K562 (cell line): ENCODE data around the gene LMNB1. TPM values are rescaled to one million over a fixed set of nuclear protein-coding genes. Genes with fewer than 3 reads are reported as not detected.

Experiments used
- ATF3 ChIP-seq, 2 experiments: fragments of 450-650 bp in 1 of 2; sonication (generic) in 1 of 2; formaldehyde crosslinking in 1 of 2; IDR thresholded peaks in 1 of 2; conservative IDR thresholded peaks in 1 of 2; 2 replicates each; pipeline versions ENCODE4 v1.6.1 to v1.8.1; 2016 to 2023; ENCODE audit warnings: mild to moderate bottlenecking in 2 of 2, moderate library complexity in 2 of 2, inconsistent platforms in 1 of 2, missing genetic modification reagents in 1 of 2
- BCLAF1 ChIP-seq, 2 experiments: fragments of 450-650 bp in 1 of 2; IDR thresholded peaks; 2 replicates each; pipeline ENCODE4 v1.6.1; 2011 to 2017; ENCODE audit warnings: low read depth in 2 of 2, antibody characterized with exemption in 1 of 2, borderline replicate concordance in 1 of 2, low read length in 1 of 2, mild to moderate bottlenecking in 1 of 2, mixed read lengths in 1 of 2; ENCODE audit not compliant: control insufficient read depth in 1 of 2
- FOXA1 ChIP-seq: fragments of 450-650 bp; IDR thresholded peaks from 2 replicates; pipeline ENCODE4 v1.6.1; 2016; ENCODE audit warnings: mild to moderate bottlenecking, borderline replicate concordance
- GATAD2B ChIP-seq: fragments of 450-650 bp; IDR thresholded peaks from 2 replicates; pipeline ENCODE4 v1.6.1; 2017; ENCODE audit warnings: mild to moderate bottlenecking, borderline replicate concordance
- GTF2F1 ChIP-seq: IDR thresholded peaks from 2 replicates; pipeline ENCODE4 v1.6.1; 2011; ENCODE audit warnings: low read depth, low read length, improper control_type of control experiment
- IFI16 ChIP-seq: fragments of 250-450 bp; sonication (Bioruptor Pico); IDR thresholded peaks from 2 replicates; pipeline ENCODE4 v2.1.2; 2022; ENCODE audit warnings: mild to moderate bottlenecking, inconsistent platforms
- JUNB ChIP-seq: fragments of 450-650 bp; formaldehyde crosslinking; conservative IDR thresholded peaks from 2 replicates; pipeline ENCODE4 v1.4.0; 2020; ENCODE audit warnings: mild to moderate bottlenecking
- MCM3 ChIP-seq: fragments of 450-650 bp; IDR thresholded peaks from 2 replicates; pipeline ENCODE4 v1.6.1; 2016
- NR2F6 ChIP-seq: fragments of 450-650 bp; formaldehyde crosslinking; IDR thresholded peaks from 2 replicates; pipeline ENCODE4 v1.4.0; 2020; ENCODE audit warnings: mild to moderate bottlenecking
- RBM22 ChIP-seq: fragments of 200-400 bp; formaldehyde crosslinking; IDR thresholded peaks from 2 replicates; pipeline ENCODE4 v1.6.1; 2018; ENCODE audit warnings: low read length, low read depth; ENCODE audit not compliant: poor library complexity, severe bottlenecking
- SRSF1 ChIP-seq: fragments of 200-400 bp; formaldehyde crosslinking; IDR thresholded peaks from 2 replicates; pipeline ENCODE4 v1.6.1; 2017; ENCODE audit warnings: mild to moderate bottlenecking, low read depth, low read length, moderate library complexity
- TRIM28 ChIP-seq: fragments of 450-650 bp; IDR thresholded peaks from 2 replicates; pipeline ENCODE4 v1.6.1; 2017
- ZNF174 ChIP-seq: fragments of 250-450 bp; sonication (Bioruptor Pico); IDR thresholded peaks from 2 replicates; pipeline ENCODE4 v1.4.0; 2020; ENCODE audit warnings: mild to moderate bottlenecking
- ZNF197 ChIP-seq: fragments of 200-800 bp; sonication (Bioruptor generic); IDR thresholded peaks from 2 replicates; pipeline ENCODE4 v1.6.1; 2016; ENCODE audit warnings: low read depth, missing genetic modification characterization, missing compliant biosample characterization
- ZNF764 ChIP-seq: fragments of 250-450 bp; sonication (Bioruptor Pico); IDR thresholded peaks from 2 replicates; pipeline ENCODE4 v1.4.0; 2020; ENCODE audit warnings: low read depth, mild to moderate bottlenecking, moderate library complexity
- ZNF830 ChIP-seq: fragments of 250-450 bp; sonication (Bioruptor Pico); IDR thresholded peaks from 2 replicates; pipeline ENCODE4 v1.5.0; 2021; ENCODE audit warnings: mild to moderate bottlenecking
- polyA plus RNA-seq, 8 experiments: library from polyadenylated mRNA; depleted of rRNA in 4 of 8; stranded (reverse) in 5 of 8; unstranded in 3 of 8; fragments of >200 nt; fragmentation: Nextera tagmentation in 2 of 8; fragmentation: Illumina TruSeq in 1 of 8; extraction: Ambion mirVana in 2 of 8; extraction: Trizol in 1 of 8; gene quantifications; 2 replicates each; pipeline versions ENCODE4 v1.2.1 to v1.2.3, GENCODE V29; 2011 to 2014; ENCODE audit warnings: inconsistent platforms in 1 of 8, missing spikeins in 1 of 8
- total RNA-seq, 7 experiments: library from RNA; depleted of rRNA in 6 of 7; stranded (reverse); fragments of >200 nt in 6 of 7; fragmentation: Illumina TruSeq in 2 of 7; extraction: Trizol in 2 of 7; gene quantifications; 2 replicates each; pipeline versions ENCODE4 v1.2.1 to v1.2.3, GENCODE V29; 2011 to 2021; ENCODE audit warnings: low replicate concordance in 1 of 7
- TF ChIP-seq, protein P1 (sequence below): fragments of 450-650 bp; IDR thresholded peaks from 2 replicates; pipeline ENCODE4 v1.6.1; 2017; ENCODE audit warnings: antibody characterized with exemption, mild to moderate bottlenecking
- TF ChIP-seq, protein P2 (sequence below): sonication (generic); IDR thresholded peaks from 2 replicates; pipeline ENCODE4 v1.6.1; 2016

LMNB1 gene
- total and polyA plus RNA-seq, 9 of the 15 experiments (the other 6 are each of a cell fraction or from before 2014, with no cell fraction given), result 2.8 to 190 (median 131) TPM

- TF ChIP-seq BCLAF1 (IDR thresholded peaks at IDR 0.05; ENCODE audit: borderline replicate concordance in 1 of 2, control insufficient read depth in 1 of 2, low read depth in 2 of 2, low read length in 1 of 2), result no peak
- TF ChIP-seq TRIM28, result no peak
- TF ChIP-seq IFI16 (CRISPR knock-in tag), result no peak
- no peak for TF ChIP-seq ZNF174
- TF ChIP-seq GATAD2B, result no peak
- TF ChIP-seq MCM3, result no peak
- TF ChIP-seq SRSF1, result no peak
- TF ChIP-seq ZNF197 (CRISPR knock-in tag), result no peak
- TF ChIP-seq ATF3 (IDR thresholded peaks at IDR 0.05), result peak; percentile 60
- no peak for TF ChIP-seq ATF3 (CRISPR knock-in tag; conservative IDR thresholded peaks at IDR 0.05)
- no peak for TF ChIP-seq GTF2F1
- no peak for TF ChIP-seq NR2F6
- TF ChIP-seq ZNF830 (CRISPR knock-in tag), result no peak
- no peak for TF ChIP-seq FOXA1
- TF ChIP-seq JUNB (CRISPR knock-in tag), result no peak
- no peak for TF ChIP-seq ZNF764 (CRISPR knock-in tag)
- TF ChIP-seq, protein P1, sequence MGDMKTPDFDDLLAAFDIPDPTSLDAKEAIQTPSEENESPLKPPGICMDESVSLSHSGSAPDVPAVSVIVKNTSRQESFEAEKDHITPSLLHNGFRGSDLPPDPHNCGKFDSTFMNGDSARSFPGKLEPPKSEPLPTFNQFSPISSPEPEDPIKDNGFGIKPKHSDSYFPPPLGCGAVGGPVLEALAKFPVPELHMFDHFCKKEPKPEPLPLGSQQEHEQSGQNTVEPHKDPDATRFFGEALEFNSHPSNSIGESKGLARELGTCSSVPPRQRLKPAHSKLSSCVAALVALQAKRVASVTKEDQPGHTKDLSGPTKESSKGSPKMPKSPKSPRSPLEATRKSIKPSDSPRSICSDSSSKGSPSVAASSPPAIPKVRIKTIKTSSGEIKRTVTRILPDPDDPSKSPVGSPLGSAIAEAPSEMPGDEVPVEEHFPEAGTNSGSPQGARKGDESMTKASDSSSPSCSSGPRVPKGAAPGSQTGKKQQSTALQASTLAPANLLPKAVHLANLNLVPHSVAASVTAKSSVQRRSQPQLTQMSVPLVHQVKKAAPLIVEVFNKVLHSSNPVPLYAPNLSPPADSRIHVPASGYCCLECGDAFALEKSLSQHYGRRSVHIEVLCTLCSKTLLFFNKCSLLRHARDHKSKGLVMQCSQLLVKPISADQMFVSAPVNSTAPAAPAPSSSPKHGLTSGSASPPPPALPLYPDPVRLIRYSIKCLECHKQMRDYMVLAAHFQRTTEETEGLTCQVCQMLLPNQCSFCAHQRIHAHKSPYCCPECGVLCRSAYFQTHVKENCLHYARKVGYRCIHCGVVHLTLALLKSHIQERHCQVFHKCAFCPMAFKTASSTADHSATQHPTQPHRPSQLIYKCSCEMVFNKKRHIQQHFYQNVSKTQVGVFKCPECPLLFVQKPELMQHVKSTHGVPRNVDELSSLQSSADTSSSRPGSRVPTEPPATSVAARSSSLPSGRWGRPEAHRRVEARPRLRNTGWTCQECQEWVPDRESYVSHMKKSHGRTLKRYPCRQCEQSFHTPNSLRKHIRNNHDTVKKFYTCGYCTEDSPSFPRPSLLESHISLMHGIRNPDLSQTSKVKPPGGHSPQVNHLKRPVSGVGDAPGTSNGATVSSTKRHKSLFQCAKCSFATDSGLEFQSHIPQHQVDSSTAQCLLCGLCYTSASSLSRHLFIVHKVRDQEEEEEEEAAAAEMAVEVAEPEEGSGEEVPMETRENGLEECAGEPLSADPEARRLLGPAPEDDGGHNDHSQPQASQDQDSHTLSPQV, result peak; percentile 66
- TF ChIP-seq, protein P2, sequence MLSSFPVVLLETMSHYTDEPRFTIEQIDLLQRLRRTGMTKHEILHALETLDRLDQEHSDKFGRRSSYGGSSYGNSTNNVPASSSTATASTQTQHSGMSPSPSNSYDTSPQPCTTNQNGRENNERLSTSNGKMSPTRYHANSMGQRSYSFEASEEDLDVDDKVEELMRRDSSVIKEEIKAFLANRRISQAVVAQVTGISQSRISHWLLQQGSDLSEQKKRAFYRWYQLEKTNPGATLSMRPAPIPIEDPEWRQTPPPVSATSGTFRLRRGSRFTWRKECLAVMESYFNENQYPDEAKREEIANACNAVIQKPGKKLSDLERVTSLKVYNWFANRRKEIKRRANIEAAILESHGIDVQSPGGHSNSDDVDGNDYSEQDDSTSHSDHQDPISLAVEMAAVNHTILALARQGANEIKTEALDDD, result peak; percentile 87
- no peak for TF ChIP-seq RBM22
Observed at GRCh38 chr5:126778675-126779403, 1.9 kb downstream of the LMNB1 start (continued).
